T-helper 2 cell treated with Interferon-gamma antibody and Interleukin-4, amounts not matched to agents 5 μg/mL and 100 μg/mL, for 36 hours (primary cell): Measurements from ENCODE around the gene FYCO1.

ENCODE experiments used
- DNase-seq: peaks from one replicate; pipeline ENCODE4 v3.0.0; 2021; ENCODE audit warnings: low spot score
- H3K27ac Mint-ChIP-seq: one replicate; pipeline ENCODE4 v1.8.0; 2021; ENCODE audit warnings: mild to moderate bottlenecking, mixed read lengths
- H3K27me3 Mint-ChIP-seq: one replicate; pipeline ENCODE4 v1.8.0; 2021; ENCODE audit warnings: low read depth, mixed read lengths
- H3K36me3 Mint-ChIP-seq: one replicate; pipeline ENCODE4 v1.8.0; 2021; ENCODE audit warnings: low read depth, mixed read lengths
- H3K4me1 Mint-ChIP-seq: one replicate; pipeline ENCODE4 v1.8.0; 2021; ENCODE audit warnings: low read depth, mixed read lengths
- H3K4me3 Mint-ChIP-seq: one replicate; pipeline ENCODE4 v1.8.0; 2022; ENCODE audit warnings: mild to moderate bottlenecking, moderate library complexity, mixed read lengths
- H3K9me3 Mint-ChIP-seq: one replicate; pipeline ENCODE4 v1.8.0; 2021; ENCODE audit warnings: mixed read lengths

The FYCO1 gene

GRCh38 chr3:45911511-45912226 is 84.0 kb downstream of the FYCO1 start:
- H3K4me3 Mint-ChIP-seq: no peak overlapping the region
- H3K27me3 Mint-ChIP-seq: peaks cover 60% of the 10 kb centered on the region
- no peak overlapping the region for H3K27ac Mint-ChIP-seq
- peaks cover 48% of the 10 kb centered on the region for H3K4me1 Mint-ChIP-seq
- no peak for DNase-seq
- peaks cover 20% of the 10 kb centered on the region for H3K36me3 Mint-ChIP-seq
- H3K9me3 Mint-ChIP-seq: no peaks in the 10 kb centered on the region

DNA sequence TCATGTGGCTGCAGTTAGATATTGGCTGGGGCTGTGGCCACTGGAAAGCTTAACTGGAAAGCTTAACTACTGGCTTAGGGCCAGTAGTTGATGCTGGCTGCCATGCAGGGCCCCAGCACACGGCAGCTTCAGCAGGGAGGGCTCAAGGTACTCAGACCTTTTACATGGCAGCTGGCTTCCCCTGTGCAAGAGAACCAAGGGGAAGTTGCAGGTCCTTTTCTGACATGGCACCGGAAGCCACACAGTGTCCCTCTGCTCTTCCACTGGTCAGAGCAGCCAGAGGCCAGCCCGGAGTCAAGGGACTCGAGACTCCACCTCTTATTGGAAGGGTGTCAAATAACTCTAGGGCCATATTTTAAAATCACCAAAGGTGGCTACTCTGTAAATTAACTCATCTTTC is 84.7 kb downstream of the FYCO1 start:
- peaks cover 2% of the 10 kb centered on the region for H3K9me3 Mint-ChIP-seq
- peaks cover 22% of the 10 kb centered on the region for H3K36me3 Mint-ChIP-seq
- no peak overlapping the region for H3K4me3 Mint-ChIP-seq
- no peak for DNase-seq
- no peak overlapping the region for H3K27ac Mint-ChIP-seq
- peaks cover 41% of the 10 kb centered on the region for H3K4me1 Mint-ChIP-seq
- peaks cover 58% of the 10 kb centered on the region for H3K27me3 Mint-ChIP-seq

DNA sequence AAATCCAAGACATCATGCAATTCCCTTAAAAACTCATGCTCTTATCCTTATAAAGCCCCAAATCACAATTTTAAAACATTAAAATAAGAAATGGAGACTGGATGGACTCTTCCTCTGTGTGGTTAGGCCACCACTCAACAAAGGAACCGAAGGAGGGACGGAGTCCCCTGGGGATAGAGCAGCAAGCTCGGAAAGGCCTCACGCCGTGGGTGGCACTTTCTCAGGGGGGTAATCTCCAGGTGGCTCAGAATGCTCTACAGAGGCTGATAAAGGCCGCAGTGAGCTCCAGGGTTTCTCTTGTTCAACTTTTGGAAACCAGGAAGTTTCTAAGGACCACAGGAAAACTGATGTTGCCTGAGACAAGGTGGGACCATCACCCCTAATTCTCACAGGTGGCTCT is 86.1 kb downstream of the FYCO1 start:
- H3K27ac Mint-ChIP-seq: no peak overlapping the region
- peaks cover 31% of the 10 kb centered on the region for H3K36me3 Mint-ChIP-seq
- H3K4me3 Mint-ChIP-seq: no peak overlapping the region
- H3K9me3 Mint-ChIP-seq: peaks cover 10% of the 10 kb centered on the region
- H3K27me3 Mint-ChIP-seq: peaks cover 58% of the 10 kb centered on the region
- peaks cover 37% of the 10 kb centered on the region for H3K4me1 Mint-ChIP-seq
- no peak for DNase-seq

GRCh38 chr3:45908761-45909160 is 86.9 kb downstream of the FYCO1 start:
- peak overlapping the region; percentile 54 for H3K4me3 Mint-ChIP-seq
- H3K9me3 Mint-ChIP-seq: peaks cover 10% of the 10 kb centered on the region
- peaks cover 51% of the 10 kb centered on the region for H3K27me3 Mint-ChIP-seq
- DNase-seq: no peak
- H3K36me3 Mint-ChIP-seq: peaks cover 31% of the 10 kb centered on the region
- H3K27ac Mint-ChIP-seq: no peak overlapping the region
- peaks cover 36% of the 10 kb centered on the region for H3K4me1 Mint-ChIP-seq

DNA sequence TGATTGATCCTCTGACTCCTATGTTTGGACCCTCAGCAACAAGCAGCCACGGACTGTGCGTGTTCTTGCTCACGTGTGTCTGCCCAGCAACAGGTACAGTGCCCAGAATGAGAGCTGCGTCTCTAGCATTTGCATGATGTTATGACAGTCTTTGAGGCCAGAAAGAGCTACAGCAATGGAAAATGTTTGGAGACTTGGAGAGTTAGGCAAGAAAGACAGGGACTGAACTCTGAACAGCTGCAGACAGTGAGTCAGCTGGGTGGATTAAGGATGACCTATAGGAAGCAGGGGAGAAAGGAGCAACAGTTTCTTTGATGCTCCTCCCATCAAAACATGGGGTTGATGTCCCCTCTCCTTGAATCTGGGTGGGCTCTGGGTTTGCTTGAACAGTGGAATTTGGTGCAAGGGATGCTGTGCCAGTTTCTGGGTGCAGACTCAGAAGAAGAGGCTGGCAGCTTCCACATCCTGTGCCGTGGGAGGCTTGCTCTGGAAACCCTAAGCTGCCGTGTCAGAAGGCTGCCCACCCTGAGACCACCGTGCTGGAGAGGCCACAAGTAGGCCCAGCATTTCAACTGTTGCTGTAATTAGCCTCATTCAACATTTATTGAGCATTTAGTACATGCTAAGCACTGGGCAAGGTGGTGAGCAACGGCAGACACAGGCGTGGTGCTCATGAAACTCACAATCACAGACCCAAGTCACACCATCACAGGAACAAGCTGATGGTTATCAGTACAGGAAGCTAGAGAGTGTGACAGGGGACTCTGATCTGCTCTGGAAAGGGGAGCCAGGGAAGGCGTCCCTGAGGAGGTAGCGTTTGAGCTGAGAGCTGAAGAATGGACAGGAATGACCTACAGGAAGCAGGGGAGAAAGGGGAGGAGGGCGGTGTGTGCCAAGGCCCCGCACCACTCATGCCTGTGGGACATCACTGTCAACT is 87.6 kb downstream of the FYCO1 start:
- Mint-ChIP-seq H3K27ac (peak overlapping the region; percentile 59), H3K27me3 (peaks cover 44% of the 10 kb centered on the region), H3K36me3 (peaks cover 31% of the 10 kb centered on the region), H3K4me3 (peak overlapping the region; percentile 54), H3K9me3 (peaks cover 10% of the 10 kb centered on the region), H3K4me1 (peaks cover 36% of the 10 kb centered on the region)
- DNase-seq: peak; percentile 24

DNA sequence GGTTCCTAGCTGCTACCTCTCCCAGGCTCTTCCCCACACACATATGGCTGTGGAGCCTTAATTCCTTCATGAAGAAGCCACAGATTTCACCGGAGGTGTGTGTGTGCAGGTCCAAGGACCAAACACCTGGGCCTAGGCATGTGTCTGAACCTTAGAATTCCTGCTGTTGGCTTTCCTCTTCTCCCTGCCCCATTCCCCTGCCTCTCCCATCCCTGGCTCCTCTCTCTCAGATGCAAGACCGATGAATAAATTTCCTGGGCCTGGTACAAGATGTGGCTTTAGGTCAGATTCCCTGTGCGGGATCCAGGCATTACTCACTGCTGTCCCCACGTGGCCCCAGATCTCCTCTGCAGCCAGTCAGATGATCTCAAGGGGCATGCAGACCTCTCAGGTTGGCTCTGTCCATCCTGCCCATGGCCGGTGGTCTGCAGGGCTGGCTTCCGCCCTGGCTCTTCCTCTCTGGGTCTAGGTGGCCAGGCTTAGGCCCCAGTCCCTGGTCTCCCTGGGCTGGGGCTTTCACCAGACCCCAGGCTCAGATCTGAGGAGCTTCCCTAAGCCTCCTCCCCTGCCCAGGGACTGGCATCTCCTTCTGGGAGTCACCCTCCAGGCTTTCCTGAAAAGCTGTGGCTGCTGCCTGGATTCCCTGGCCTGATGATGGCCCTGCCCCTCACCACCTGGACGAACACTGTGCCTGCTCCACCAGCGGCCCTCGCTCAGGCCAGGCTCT is 88.8 kb downstream of the FYCO1 start:
- Mint-ChIP-seq H3K9me3 (peaks cover 10% of the 10 kb centered on the region), H3K36me3 (peaks cover 31% of the 10 kb centered on the region), H3K27ac (peak overlapping the region; percentile 3), H3K4me1 (peaks cover 36% of the 10 kb centered on the region), H3K4me3 (no peak overlapping the region), H3K27me3 (peaks cover 45% of the 10 kb centered on the region)
- no peak for DNase-seq

- no peak for DNase-seq
- no peak overlapping the region for H3K27ac Mint-ChIP-seq
Measured at GRCh38 chr3:45905755-45906154, 89.9 kb downstream of the FYCO1 start.

GRCh38 chr3:45904931-45905330 is 90.7 kb downstream of the FYCO1 start:
- no peak overlapping the region for H3K4me3 Mint-ChIP-seq
- peaks cover 45% of the 10 kb centered on the region for H3K27me3 Mint-ChIP-seq
- H3K36me3 Mint-ChIP-seq: peaks cover 26% of the 10 kb centered on the region
- H3K9me3 Mint-ChIP-seq: peaks cover 10% of the 10 kb centered on the region
- H3K27ac Mint-ChIP-seq: no peak overlapping the region
- H3K4me1 Mint-ChIP-seq: peaks cover 33% of the 10 kb centered on the region
- DNase-seq: no peak

More at GRCh38 chr3:45905755-45906154, 89.9 kb downstream of the FYCO1 start:
- Mint-ChIP-seq H3K4me1 (peaks cover 36% of the 10 kb centered on the region), H3K4me3 (no peak overlapping the region), H3K9me3 (peaks cover 10% of the 10 kb centered on the region), H3K27me3 (peaks cover 47% of the 10 kb centered on the region), H3K36me3 (peaks cover 31% of the 10 kb centered on the region)

- Mint-ChIP-seq H3K27me3 (peaks cover 75% of the 10 kb centered on the region), H3K4me3 (no peak overlapping the region), H3K36me3 (no peaks in the 10 kb centered on the region), H3K9me3 (no peaks in the 10 kb centered on the region), H3K4me1 (peaks cover 7% of the 10 kb centered on the region), H3K27ac (no peak overlapping the region)
- no peak for DNase-seq
Measured at GRCh38 chr3:45896956-45897355, 98.7 kb downstream of the FYCO1 start.

DNA sequence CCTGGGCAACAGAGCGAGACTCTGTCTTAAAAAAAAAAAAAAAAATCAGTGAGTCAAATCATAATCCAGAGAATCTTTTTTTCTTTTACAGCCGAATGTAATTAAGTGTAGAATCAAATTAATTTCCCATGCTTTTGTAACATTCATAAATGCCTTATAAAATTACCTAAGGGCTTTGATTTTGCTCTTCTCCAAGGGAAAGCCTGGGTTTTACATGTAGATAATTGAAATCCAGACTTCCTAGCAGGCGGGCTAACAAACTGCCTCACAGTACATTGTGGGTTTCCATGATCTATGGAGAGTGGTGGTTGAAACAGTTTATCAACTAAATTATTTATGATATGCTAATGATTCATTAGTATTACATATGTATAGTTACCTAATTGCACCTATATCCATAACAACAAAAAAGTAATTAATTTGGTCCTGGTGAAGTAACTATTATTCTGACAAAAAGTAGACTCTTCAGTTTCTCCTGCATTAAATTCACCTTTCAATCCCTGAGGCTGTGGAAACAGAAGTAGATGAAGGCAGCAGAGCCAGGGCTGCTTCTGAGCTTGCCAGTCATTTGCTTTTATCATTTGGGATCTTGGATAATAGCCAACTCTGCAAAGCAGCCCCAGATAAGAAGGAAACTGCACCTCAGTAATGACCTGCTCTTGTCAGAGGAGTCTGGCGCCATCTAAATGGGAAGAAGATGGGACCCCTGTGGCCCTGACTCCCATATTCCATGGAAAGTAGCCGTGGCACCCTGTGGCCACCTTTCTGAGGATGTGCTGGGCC is 99.7 kb downstream of the FYCO1 start:
- H3K36me3 Mint-ChIP-seq: peaks cover 3% of the 10 kb centered on the region
- H3K4me1 Mint-ChIP-seq: peaks cover 7% of the 10 kb centered on the region
- H3K27ac Mint-ChIP-seq: no peak overlapping the region
- H3K9me3 Mint-ChIP-seq: no peaks in the 10 kb centered on the region
- DNase-seq: no peak
- H3K27me3 Mint-ChIP-seq: peaks cover 76% of the 10 kb centered on the region
- no peak overlapping the region for H3K4me3 Mint-ChIP-seq

GRCh38 chr3:45894015-45894414 is 101.6 kb downstream of the FYCO1 start:
- DNase-seq: no peak
- Mint-ChIP-seq H3K27ac (no peak overlapping the region), H3K36me3 (peaks cover 3% of the 10 kb centered on the region), H3K4me1 (peaks cover 7% of the 10 kb centered on the region), H3K27me3 (peaks cover 77% of the 10 kb centered on the region), H3K9me3 (no peaks in the 10 kb centered on the region), H3K4me3 (no peak overlapping the region)

- Mint-ChIP-seq H3K9me3 (no peaks in the 10 kb centered on the region), H3K27ac (no peak overlapping the region), H3K27me3 (peaks cover 72% of the 10 kb centered on the region), H3K4me3 (no peak overlapping the region), H3K4me1 (peaks cover 7% of the 10 kb centered on the region), H3K36me3 (peaks cover 3% of the 10 kb centered on the region)
- no peak for DNase-seq
Measured at GRCh38 chr3:45892161-45892560, 103.5 kb downstream of the FYCO1 start.

- DNase-seq: no peak
- Mint-ChIP-seq H3K4me1 (peaks cover 7% of the 10 kb centered on the region), H3K27ac (no peak overlapping the region), H3K9me3 (no peaks in the 10 kb centered on the region), H3K4me3 (no peak overlapping the region), H3K27me3 (peaks cover 78% of the 10 kb centered on the region), H3K36me3 (peaks cover 3% of the 10 kb centered on the region)
Measured at GRCh38 chr3:45890405-45890804, 105.2 kb downstream of the FYCO1 start.
